ENCODE results near the gene PRELP. TPM values are rescaled to one million over a fixed set of nuclear protein-coding genes. Genes with fewer than 3 reads are reported as not detected.

The PRELP gene
- total and polyA plus RNA-seq, 2 of the 8 experiments (the other 6 are each of a cell fraction or from before 2014, with no cell fraction given): 0.13 to 0.23 TPM

DNA sequence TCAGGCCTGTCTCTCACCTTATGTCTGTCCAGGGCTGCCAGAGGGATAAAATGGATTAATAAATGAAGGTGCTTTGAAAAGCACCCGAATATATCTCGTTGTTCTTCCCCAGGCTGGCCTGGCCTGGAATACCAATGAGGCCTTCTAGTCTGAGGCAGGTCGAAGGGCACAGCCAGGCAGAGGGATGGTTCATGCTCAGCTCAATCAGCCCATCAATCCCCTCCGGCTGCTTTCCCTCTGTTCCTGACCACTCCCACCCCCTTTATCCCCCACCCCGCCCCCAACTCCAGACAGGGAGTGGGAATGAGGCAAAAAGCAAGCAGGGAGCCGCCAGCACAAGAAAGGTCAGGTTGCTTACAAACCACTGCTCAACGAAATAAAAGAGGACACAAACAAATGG is 40.0 kb upstream of the PRELP start:
- Histone ChIP-seq H4K8ac (ENCODE audit: extremely low read depth, insufficient read depth, low read length) (no peak overlapping the region), H3K23me2 (ENCODE audit: low read depth, low read length) (no peaks in the 10 kb centered on the region), H4K5ac (ENCODE audit: insufficient read length, low read depth, low read length) (no peak overlapping the region), H4K20me1 (replicated peaks in 1 of 2; ENCODE audit: control insufficient read depth in 1 of 2, insufficient read depth in 2 of 2, low read length in 2 of 2) (no peaks in the 10 kb centered on the region), H3K23ac (ENCODE audit: insufficient read length) (no peak overlapping the region), H3K27ac (ENCODE audit: low read depth, low read length) (no peak overlapping the region), H3K18ac (ENCODE audit: extremely low read depth, low read length) (no peak overlapping the region), H3K4me2 (ENCODE audit: insufficient read depth in 1 of 2, low read depth in 2 of 2, low read length in 2 of 2) (no peak overlapping the region), H3K4me3 (ENCODE audit: extremely low read depth in 1 of 4, insufficient read depth in 2 of 4, low read depth in 3 of 4, low read length in 4 of 4) (no peak overlapping the region), H3K9me3 (ENCODE audit: insufficient read depth in 2 of 2, low read depth in 1 of 2, low read length in 1 of 2) (no peaks in the 10 kb centered on the region), H3K56ac (replicated peaks; ENCODE audit: insufficient read length, low read depth, low read length) (no peak overlapping the region), H2BK5ac (ENCODE audit: low read depth, low read length) (no peak overlapping the region), H3K4ac (replicated peaks; ENCODE audit: insufficient read length, low read depth, low read length) (no peak overlapping the region), H3K14ac (ENCODE audit: insufficient read length) (no peak overlapping the region), H2AFZ (ENCODE audit: low read length) (no peak overlapping the region), H3K27me3 (replicated peaks in 1 of 4; ENCODE audit: control insufficient read depth in 3 of 4, extremely low read depth in 1 of 4, insufficient read depth in 3 of 4, low read length in 3 of 4) (no peaks in the 10 kb centered on the region), H2AK5ac (ENCODE audit: low read depth, low read length) (no peak overlapping the region), H3K79me2 (ENCODE audit: control insufficient read depth in 1 of 2, insufficient read depth in 2 of 2, low read length in 2 of 2) (no peaks in the 10 kb centered on the region), H2BK15ac (ENCODE audit: low read length) (no peak overlapping the region), H2BK12ac (ENCODE audit: low read depth, low read length) (no peak overlapping the region), H3K9ac (replicated peaks in 1 of 4; ENCODE audit: extremely low read depth in 1 of 4, low read depth in 3 of 4, low read length in 3 of 4) (no peak overlapping the region), H3K4me1 (replicated peaks in 1 of 4; ENCODE audit: control insufficient read depth in 3 of 4, insufficient read depth in 4 of 4, low read length in 3 of 4) (no peaks in the 10 kb centered on the region), H3K36me3 (ENCODE audit: control insufficient read depth in 2 of 4, insufficient read depth in 4 of 4, low read length in 3 of 4) (no peaks in the 10 kb centered on the region), H3K79me1 (ENCODE audit: low read depth, low read length) (no peaks in the 10 kb centered on the region), H4K91ac (replicated peaks; ENCODE audit: insufficient read length, low read length) (no peak overlapping the region), H2BK20ac (ENCODE audit: low read length) (no peak overlapping the region), H2BK120ac (replicated peaks; ENCODE audit: low read depth, low read length) (no peak overlapping the region)
- CTCF ChIA-PET (ENCODE audit: partially characterized antibody): interaction anchor here (1.3 to 5.2 kb wide), 3 partner anchors 8 to 115 kb away, joined by 3 to 26 read pairs (median 4); no protein-coding TSS in a partner anchor
- POLR2A ChIA-PET (ENCODE audit: partially characterized antibody): no interaction called here
- DNase-seq (ENCODE audit: low read depth in 1 of 2, low spot score in 2 of 2): no peak
- TF ChIP-seq POLR2AphosphoS5 (IDR thresholded peaks at IDR 0.05; ENCODE audit: low read depth, low read length) (no peak), CEBPB (IDR thresholded peaks at IDR 0.05; ENCODE audit: low read depth, low read length) (no peak), RXRA (IDR thresholded peaks at IDR 0.05; ENCODE audit: insufficient read depth, low read depth, low read length) (no peak), KDM4A (IDR thresholded peaks at IDR 0.05; ENCODE audit: low read depth, low read length, severe bottlenecking) (no peak), EGR1 (IDR thresholded peaks at IDR 0.05; ENCODE audit: borderline replicate concordance, low read depth, low read length) (no peak), SUZ12 (IDR thresholded peaks at IDR 0.05; ENCODE audit: low read length) (no peak), TCF12 (IDR thresholded peaks at IDR 0.05; ENCODE audit: low read depth, low read length) (no peak), MAFK (IDR thresholded peaks at IDR 0.05; ENCODE audit: low read depth, low read length) (no peak), SIX5 (IDR thresholded peaks at IDR 0.05; ENCODE audit: low read depth, low read length) (no peak), KDM5A (IDR thresholded peaks at IDR 0.05; ENCODE audit: low read length) (no peak), EP300 (IDR thresholded peaks at IDR 0.05; ENCODE audit: borderline replicate concordance in 1 of 2, low read depth in 2 of 2, low read length in 2 of 2) (no peak)
- TF ChIP-seq, protein P1, sequence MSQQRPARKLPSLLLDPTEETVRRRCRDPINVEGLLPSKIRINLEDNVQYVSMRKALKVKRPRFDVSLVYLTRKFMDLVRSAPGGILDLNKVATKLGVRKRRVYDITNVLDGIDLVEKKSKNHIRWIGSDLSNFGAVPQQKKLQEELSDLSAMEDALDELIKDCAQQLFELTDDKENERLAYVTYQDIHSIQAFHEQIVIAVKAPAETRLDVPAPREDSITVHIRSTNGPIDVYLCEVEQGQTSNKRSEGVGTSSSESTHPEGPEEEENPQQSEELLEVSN (IDR thresholded peaks at IDR 0.05): no peak
- FAIRE-seq: no peak
- 79% methylated on average over 6 of the region's 7 CpGs; no CpG with 5 or more reads in 1 of the 2 experiments for WGBS, 2 experiments (ENCODE audit: extremely low coverage in 1 of 2, insufficient coverage in 1 of 2, insufficient read length in 1 of 2, insufficient replicate concordance in 2 of 2, low coverage in 1 of 2, low lambda C conversion rate in 2 of 2, missing lambda C conversion rate in 1 of 2)
